HUES6 (cell line): Measurements from ENCODE around the gene NEO1.

Experiments
- H3K27ac ChIP-seq: 2 replicates; pipeline ENCODE4 v1.7.0; 2013; ENCODE audit warnings: low read depth, mild to moderate bottlenecking, low read length, inconsistent platforms
- H3K27me3 ChIP-seq: 2 replicates; pipeline ENCODE4 v1.6.1; 2013; ENCODE audit warnings: low read length; ENCODE audit not compliant: control insufficient read depth, insufficient read depth
- H3K36me3 ChIP-seq: 2 replicates; pipeline ENCODE4 v1.6.1; 2013; ENCODE audit warnings: low read length; ENCODE audit not compliant: control insufficient read depth, insufficient read depth
- H3K4me1 ChIP-seq: 2 replicates; pipeline ENCODE4 v1.6.1; 2013; ENCODE audit warnings: low read length; ENCODE audit not compliant: control insufficient read depth, insufficient read depth
- H3K4me3 ChIP-seq: 2 replicates; pipeline ENCODE4 v1.5.1; 2013; ENCODE audit warnings: low read depth, low read length
- H3K9ac ChIP-seq: one replicate; pipeline ENCODE4 v1.6.1; 2013; ENCODE audit warnings: mild to moderate bottlenecking, low read length
- H3K9me3 ChIP-seq: 2 replicates; pipeline ENCODE4 v1.6.1; 2013; ENCODE audit warnings: low read depth, low read length; ENCODE audit not compliant: control insufficient read depth, insufficient read depth

NEO1 gene

DNA sequence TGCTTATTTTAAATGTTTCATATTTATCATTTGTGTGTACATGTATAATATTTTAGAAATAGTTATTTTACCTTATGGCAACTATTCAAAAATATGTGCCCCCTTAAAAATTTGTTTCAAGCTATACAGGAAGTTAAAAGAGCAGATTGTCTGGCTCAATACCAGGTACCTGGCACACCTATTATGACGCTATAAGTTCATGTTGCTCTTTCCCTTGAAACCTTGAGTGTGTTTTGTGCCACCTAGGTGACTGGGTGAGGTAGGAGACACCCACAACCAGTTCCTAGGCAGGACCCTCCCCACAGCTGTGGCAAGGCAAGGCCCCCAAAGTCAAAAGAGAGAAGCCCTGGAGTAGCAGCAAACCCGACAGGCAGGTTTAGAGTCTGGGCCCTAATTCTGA, 20.6 kb upstream of the NEO1 start:
- Histone ChIP-seq H3K27me3 (no peaks in the 10 kb centered on the region), H3K4me3 (no peak overlapping the region), H3K36me3 (no peaks in the 10 kb centered on the region), H3K9me3 (no peaks in the 10 kb centered on the region), H3K9ac (no peak overlapping the region), H3K4me1 (peaks cover 6% of the 10 kb centered on the region), H3K27ac (no peak overlapping the region)

DNA sequence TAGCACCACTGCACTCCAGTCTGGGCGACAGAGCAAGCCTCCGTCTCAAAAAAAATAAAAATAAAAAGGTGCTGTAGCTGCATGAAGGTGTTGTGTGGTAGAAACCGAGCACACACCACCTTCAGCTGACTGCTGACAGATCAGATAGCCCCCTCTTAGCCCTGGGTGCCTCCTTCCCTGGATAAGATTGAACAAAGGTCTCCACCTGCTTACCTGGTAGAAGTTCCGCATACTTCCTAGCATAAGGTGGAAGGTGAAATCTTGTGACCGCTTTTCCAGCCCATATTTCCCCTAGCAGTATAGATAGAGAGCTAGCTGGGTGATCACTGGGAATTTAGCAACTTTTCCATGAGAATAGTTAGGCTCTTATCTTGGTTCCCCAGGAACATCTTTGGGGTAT, 18.7 kb upstream of the NEO1 start:
- H3K9ac ChIP-seq: no peak overlapping the region
- H3K4me3 ChIP-seq: no peak overlapping the region
- no peaks in the 10 kb centered on the region for H3K36me3 ChIP-seq
- no peaks in the 10 kb centered on the region for H3K9me3 ChIP-seq
- H3K27ac ChIP-seq: no peak overlapping the region
- peaks cover 6% of the 10 kb centered on the region for H3K4me1 ChIP-seq
- no peaks in the 10 kb centered on the region for H3K27me3 ChIP-seq

DNA sequence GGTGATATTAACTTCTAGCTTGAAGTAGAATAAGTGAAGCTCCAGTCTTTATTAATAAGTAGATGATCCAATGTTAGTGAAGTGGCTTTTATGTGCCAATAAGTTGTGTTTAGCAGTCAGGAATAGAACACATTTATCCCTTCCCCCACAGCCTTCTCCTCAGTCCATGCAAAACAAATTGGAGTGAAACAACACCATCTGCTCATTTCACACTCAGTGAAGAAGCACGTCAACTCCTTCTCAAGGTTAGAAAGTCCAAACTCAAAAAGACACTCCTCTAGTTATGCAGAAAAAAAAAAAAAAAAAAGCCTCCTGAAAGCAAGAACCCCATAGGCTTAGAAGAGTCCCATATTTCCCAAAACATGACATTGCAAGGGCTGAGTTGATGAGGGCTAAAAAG, 18.0 kb upstream of the NEO1 start:
- H3K4me3 ChIP-seq: no peak overlapping the region
- H3K27ac ChIP-seq: no peak overlapping the region
- no peaks in the 10 kb centered on the region for H3K36me3 ChIP-seq
- H3K9me3 ChIP-seq: no peaks in the 10 kb centered on the region
- H3K4me1 ChIP-seq: peaks cover 3% of the 10 kb centered on the region
- no peak overlapping the region for H3K9ac ChIP-seq
- no peaks in the 10 kb centered on the region for H3K27me3 ChIP-seq

DNA sequence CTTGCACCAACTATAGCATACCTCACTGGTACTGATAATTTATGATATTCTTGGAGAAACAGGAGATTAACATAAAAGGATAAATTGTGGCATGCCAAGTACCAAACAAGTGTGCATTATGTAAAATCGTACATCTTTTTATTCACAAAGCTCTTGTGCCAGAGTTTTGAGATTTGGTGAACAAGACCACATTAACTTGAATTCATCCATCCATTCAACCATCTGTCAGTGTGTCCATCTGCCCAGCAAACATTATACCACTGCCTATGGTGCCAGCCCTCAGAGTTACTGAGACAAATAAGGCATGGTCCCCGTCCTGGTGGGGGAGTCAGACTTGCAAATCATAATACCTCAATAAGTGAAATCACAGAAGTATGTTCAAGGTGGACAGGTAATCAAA, 17.0 kb upstream of the NEO1 start:
- no peak overlapping the region for H3K27ac ChIP-seq
- no peaks in the 10 kb centered on the region for H3K36me3 ChIP-seq
- no peaks in the 10 kb centered on the region for H3K27me3 ChIP-seq

DNA sequence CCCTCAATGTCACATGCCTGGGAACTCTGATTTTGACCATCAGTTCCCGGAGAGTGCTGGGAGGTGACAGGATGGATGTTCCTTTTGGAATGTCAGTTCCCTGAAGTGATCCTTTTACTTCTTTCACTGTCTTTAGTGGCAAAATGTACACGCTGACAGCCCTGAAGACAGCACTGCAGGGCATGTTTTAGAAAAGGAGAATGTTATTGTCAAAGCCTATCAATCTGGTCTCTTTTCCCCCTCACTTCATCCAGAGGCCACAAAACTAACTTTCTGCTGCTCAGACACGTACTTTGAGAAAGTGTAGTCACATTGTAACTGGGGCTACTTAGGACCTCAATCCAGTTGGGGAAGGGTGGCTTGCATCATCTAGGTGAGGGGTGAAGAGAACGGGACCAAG, 14.0 kb upstream of the NEO1 start:
- Histone ChIP-seq H3K36me3 (no peaks in the 10 kb centered on the region), H3K27me3 (no peaks in the 10 kb centered on the region), H3K27ac (no peak overlapping the region), H3K9ac (no peak overlapping the region), H3K9me3 (peaks cover 4% of the 10 kb centered on the region; the same call in 1 of the 2 replicates), H3K4me3 (no peak overlapping the region), H3K4me1 (no peaks in the 10 kb centered on the region)

More for the DNA sequence above, 17.0 kb upstream of the NEO1 start:
- Histone ChIP-seq H3K9me3 (no peaks in the 10 kb centered on the region), H3K4me3 (no peak overlapping the region), H3K9ac (no peak overlapping the region), H3K4me1 (no peaks in the 10 kb centered on the region)

DNA sequence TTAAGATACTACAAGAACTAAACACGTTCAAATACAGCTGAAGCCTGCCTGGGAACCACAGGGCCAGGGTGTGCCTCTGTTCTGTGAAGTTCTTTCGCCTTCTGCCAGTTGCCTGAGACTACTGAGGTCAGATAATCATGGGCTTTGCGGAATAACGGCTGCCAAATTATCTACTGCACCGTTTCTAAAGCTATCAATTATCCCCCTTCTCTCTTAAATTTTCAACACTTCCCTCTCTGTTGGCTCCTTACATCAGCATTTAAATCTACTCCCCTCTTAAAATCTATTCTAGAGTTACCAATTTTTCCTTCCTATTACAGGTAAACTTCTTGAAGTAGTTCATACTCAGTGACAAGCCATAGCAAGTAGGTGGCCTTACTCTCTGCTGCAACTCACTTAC, 6.2 kb upstream of the NEO1 start:
- H3K27ac ChIP-seq: no peak overlapping the region
- H3K27me3 ChIP-seq: no peaks in the 10 kb centered on the region
- no peak overlapping the region for H3K4me3 ChIP-seq
- H3K36me3 ChIP-seq: no peaks in the 10 kb centered on the region
- peaks cover 4% of the 10 kb centered on the region; the same call in 1 of the 2 replicates for H3K9me3 ChIP-seq
- H3K9ac ChIP-seq: no peak overlapping the region
- H3K4me1 ChIP-seq: peaks cover 10% of the 10 kb centered on the region; the same call in 1 of the 2 replicates

DNA sequence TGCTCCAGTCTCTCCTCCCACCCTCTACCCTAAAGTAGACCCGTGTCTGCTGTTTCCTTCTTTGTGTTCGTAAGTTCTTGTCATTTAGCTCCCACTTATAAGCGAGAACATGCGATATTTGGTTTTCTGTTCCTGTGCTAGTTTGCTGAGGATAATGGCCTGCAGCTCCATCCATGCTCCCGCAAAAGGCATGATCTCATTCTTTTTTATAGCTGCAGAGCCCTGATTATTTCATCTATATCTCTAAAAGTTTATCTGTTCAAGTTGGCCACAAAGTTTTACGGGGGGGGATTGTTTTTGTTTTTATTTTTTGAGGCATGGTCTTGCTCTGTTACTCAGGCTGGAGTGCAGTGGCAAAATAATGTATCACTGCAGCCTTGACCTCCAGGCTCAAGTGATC, 4.4 kb upstream of the NEO1 start:
- H3K4me1 ChIP-seq: peaks cover 10% of the 10 kb centered on the region; the same call in 1 of the 2 replicates
- no peak overlapping the region for H3K4me3 ChIP-seq
- no peak overlapping the region for H3K27ac ChIP-seq
- H3K9me3 ChIP-seq: no peaks in the 10 kb centered on the region; the same call in 1 of the 2 replicates
- H3K27me3 ChIP-seq: no peaks in the 10 kb centered on the region
- H3K36me3 ChIP-seq: no peaks in the 10 kb centered on the region
- no peak overlapping the region for H3K9ac ChIP-seq

DNA sequence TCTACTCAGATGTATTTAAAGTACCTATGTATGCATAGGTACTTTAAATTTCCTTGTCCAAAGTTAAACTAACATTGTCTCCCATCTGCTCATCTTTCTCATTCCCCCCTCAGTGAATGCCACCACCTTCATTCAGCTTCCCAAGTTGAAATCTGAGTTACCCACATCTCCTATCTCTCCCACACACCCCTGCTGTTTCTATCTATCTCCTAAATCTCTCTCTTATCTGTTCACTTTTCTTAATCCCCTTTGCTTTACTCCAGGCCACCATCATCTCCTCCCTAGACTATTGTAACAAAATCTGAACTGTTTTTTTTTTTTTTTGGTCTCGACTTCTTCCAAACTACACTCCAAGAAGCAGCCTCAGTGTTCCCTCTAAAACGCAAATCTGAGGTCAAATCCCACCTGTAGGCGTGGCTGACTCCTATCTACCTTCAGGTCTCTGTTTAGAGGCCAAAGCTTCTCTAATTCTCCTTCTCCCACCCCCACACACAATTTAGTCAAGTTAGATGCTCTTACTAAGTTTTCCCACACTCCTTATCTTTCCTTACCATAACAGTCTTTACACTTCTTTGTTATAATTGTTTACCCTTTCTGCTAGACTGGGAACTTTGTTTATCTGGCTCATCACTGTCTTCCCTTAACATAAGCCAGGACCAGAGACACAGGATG, 3.5 kb upstream of the NEO1 start:
- Histone ChIP-seq H3K4me1 (peaks cover 14% of the 10 kb centered on the region; the same call in 1 of the 2 replicates), H3K27ac (no peak overlapping the region), H3K4me3 (no peak overlapping the region), H3K27me3 (no peaks in the 10 kb centered on the region), H3K9me3 (no peaks in the 10 kb centered on the region), H3K9ac (no peak overlapping the region), H3K36me3 (no peaks in the 10 kb centered on the region)

DNA sequence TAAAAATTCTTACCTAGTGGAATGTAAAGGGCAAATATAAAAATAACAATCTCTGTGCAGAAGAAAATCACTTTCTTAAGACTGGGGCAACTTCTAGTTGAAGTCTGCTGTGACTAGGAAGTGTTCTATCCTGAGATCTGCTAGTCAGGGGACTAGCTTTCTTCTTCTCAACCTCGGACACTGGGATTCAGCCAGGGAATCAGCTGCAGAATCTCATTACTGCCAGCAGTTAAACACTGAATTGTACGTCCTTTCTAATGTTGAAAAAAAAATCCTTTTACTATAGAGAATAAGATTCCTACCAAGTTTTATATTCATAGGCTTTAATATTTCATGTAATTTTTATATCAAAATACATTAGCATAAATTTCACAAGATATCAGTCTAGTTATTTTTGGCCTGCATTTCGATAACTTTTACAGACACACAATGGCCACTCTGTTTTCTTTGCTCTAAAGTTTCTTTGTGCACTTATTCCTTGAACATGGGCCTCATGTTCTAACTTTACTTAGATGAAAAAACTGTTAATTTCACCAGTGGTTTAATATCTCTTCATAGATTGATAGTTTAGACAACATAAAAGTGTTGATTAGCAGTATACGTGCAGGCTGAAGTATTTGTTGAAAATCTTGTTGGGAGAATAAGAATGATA, 2.6 kb upstream of the NEO1 start:
- peaks cover 16% of the 10 kb centered on the region; the same call in 1 of the 2 replicates for H3K4me1 ChIP-seq
- H3K9ac ChIP-seq: no peak overlapping the region
- H3K4me3 ChIP-seq: no peak overlapping the region
- H3K36me3 ChIP-seq: no peaks in the 10 kb centered on the region
- H3K9me3 ChIP-seq: no peaks in the 10 kb centered on the region
- H3K27ac ChIP-seq: no peak overlapping the region
- H3K27me3 ChIP-seq: no peaks in the 10 kb centered on the region

DNA sequence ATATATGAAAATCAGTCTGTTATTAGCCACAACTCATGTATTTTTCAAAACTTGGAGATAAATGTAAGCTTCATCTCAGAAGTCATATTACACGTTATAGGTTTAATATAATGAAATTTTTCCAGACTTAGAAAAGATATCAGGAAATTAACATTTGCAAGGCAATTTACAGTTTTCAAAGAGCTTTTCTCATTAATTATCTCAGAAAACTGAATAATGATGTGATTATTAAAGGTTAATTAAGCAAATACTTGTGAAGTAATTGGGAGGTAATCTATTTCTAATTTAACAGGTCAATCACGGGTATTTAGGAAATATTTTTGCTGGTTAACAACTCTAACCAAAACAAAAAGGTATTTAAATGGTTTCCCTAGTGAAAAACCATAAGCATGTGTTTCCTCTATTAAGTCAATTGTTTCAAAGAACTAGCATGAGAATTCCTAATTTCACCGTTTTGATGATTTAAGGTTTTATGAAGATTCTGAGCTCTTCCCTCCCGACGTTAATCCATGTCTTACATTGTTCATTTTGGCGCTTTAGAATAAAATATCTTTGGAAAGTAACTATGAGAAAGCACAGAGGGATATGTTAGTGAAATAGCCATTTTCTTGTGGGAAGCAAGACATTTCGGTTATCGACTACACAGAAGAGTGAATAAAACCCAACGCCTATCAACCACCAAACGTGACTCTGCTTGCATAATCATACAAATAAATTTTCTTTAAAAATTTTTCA, 1.5 kb upstream of the NEO1 start:
- Histone ChIP-seq H3K36me3 (no peaks in the 10 kb centered on the region), H3K27me3 (no peaks in the 10 kb centered on the region), H3K27ac (no peak overlapping the region; the same call in 1 of the 2 replicates), H3K4me1 (peaks cover 16% of the 10 kb centered on the region; the same call in 1 of the 2 replicates), H3K4me3 (peak overlapping the region; percentile 63), H3K9ac (peak overlapping the region; percentile 63), H3K9me3 (no peaks in the 10 kb centered on the region)

DNA sequence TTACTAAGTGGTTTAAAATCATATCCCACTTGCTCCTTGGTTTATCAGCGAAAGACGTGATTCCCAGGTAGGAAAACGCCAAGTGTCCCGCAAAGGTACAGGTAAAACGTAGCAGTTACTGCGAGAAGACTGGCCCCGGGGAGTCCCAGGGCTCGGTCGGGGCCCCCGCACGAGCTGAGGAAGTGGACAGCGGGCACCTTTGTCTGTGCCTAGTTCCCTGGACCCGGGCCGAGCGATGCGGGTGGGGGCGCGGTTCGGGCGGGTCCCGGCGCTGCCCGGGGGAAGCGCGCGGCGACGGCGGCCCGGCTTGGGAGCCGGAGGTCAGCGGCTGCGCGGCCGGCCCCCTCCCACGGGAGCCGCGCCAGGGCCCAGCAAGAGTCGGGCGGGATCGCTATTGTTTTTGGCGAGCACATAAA, 864 bp upstream of the NEO1 start:
- Histone ChIP-seq H3K4me1 (peaks cover 16% of the 10 kb centered on the region; the same call in 1 of the 2 replicates), H3K9me3 (no peaks in the 10 kb centered on the region), H3K27ac (peak overlapping the region; percentile 80), H3K36me3 (no peaks in the 10 kb centered on the region), H3K9ac (peak overlapping the region; percentile 63), H3K4me3 (peak overlapping the region; percentile 63), H3K27me3 (no peaks in the 10 kb centered on the region)
